Tibial nerve (tissue), 4 donors: Measurements from ENCODE around the gene ZNF124.

ENCODE experiments used
- CTCF ChIP-seq, 5 experiments: fragments of 200-600 bp in 3 of 5; fragments of 450-650 bp in 2 of 5; sonication (generic) in 3 of 5; IDR thresholded peaks; one replicate each; pipeline ENCODE4 v1.5.1; 2016 to 2019; ENCODE audit warnings: antibody characterized with exemption in 5 of 5, mild to moderate bottlenecking in 3 of 5, moderate library complexity in 2 of 5
- EP300 ChIP-seq, 2 donors: sonication (generic); formaldehyde crosslinking; IDR thresholded peaks; one replicate each; pipeline ENCODE4 v1.6.1; 2017; ENCODE audit warnings: antibody characterized with exemption in 2 of 2, mild to moderate bottlenecking in 1 of 2

GRCh38 chr1:247113733-247114271 is 58.0 kb downstream of the ZNF124 start:
- TF ChIP-seq CTCF (IDR thresholded peaks at IDR 0.05), result no peak
- TF ChIP-seq EP300 (IDR thresholded peaks at IDR 0.05), result no peak
